Stimulated activated CD8-positive, alpha-beta memory T cell treated with anti-CD3 and anti-CD28 coated beads, Interleukin-4, amount 100 ng/mL, for 24 hours (primary cell): Measurements from ENCODE around the gene USF2.

Experiments
- DNase-seq: peaks from one replicate; pipeline ENCODE4 v3.0.0-alpha.2; 2020; ENCODE audit warnings: low read depth

Gene USF2

DNA sequence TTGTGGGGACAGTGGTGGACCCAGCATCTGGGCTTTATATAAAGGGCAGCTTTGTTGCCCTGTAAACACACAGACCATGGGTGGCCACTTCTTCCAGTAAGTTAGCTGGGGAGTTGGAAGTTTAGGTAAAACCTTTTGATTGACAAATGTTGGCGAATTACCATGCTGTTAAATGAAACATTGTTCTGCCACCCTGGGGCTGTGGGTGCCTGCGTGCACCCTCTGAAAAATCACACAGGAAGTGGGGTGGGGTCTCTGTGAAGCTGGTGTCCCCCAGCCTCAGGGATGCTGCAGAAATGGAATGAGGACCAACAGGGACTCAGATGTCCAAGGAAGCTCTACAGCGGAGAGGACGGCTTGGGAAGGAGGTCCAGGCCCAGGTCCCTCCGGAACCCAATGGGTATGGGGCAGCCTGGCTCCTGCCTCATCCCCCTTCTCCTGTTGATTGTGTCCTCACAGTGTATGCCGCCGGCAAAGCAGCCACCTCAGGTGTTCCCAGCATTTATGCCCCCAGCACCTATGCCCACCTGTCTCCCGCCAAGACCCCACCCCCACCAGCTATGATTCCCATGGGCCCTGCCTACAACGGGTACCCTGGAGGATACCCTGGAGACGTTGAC is 2.8 kb upstream of the USF2 start:
- no peak for DNase-seq

DNA sequence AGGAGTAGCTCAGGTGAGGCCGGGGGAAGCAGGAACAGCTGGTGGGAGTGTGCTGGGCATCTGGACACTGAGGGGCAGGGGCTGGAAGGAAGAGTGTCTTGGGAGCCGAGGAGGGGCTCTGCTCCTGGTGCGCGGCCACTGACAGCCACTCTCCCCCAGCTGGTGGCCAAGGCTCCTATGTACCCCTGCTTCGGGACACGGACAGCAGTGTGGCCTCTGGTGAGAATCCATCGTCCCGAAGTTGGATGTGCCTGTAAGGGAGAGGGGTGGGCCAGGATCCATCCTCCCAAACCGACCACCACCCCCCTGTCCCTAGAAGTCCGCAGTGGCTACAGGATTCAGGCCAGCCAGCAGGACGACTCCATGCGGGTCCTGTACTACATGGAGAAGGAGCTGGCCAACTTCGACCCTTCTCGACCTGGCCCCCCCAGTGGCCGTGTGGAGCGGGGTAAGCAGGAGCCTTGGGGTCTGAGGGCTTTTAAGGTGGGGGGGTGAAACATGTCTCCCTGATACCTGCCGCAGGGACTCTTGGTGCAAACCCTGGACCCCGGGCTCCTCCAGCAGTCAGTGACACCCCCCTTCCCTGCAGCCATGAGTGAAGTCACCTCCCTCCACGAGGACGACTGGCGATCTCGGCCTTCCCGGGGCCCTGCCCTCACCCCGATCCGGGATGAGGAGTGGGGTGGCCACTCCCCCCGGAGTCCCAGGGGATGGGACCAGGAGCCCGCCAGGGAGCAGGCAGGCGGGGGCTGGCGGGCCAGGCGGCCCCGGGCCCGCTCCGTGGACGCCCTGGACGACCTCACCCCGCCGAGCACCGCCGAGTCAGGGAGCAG is 2.0 kb upstream of the USF2 start:
- no peak for DNase-seq

DNA sequence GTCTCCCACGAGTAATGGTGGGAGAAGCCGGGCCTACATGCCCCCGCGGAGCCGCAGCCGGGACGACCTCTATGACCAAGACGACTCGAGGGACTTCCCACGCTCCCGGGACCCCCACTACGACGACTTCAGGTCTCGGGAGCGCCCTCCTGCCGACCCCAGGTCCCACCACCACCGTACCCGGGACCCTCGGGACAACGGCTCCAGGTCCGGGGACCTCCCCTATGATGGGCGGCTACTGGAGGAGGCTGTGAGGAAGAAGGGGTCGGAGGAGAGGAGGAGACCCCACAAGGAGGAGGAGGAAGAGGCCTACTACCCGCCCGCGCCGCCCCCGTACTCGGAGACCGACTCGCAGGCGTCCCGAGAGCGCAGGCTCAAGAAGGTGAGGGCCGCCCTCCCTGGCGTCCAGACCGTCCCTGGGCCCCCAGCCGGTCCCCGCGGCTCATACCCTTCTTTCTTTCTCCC is 1.4 kb upstream of the USF2 start:
- peak; percentile 31 for DNase-seq

DNA sequence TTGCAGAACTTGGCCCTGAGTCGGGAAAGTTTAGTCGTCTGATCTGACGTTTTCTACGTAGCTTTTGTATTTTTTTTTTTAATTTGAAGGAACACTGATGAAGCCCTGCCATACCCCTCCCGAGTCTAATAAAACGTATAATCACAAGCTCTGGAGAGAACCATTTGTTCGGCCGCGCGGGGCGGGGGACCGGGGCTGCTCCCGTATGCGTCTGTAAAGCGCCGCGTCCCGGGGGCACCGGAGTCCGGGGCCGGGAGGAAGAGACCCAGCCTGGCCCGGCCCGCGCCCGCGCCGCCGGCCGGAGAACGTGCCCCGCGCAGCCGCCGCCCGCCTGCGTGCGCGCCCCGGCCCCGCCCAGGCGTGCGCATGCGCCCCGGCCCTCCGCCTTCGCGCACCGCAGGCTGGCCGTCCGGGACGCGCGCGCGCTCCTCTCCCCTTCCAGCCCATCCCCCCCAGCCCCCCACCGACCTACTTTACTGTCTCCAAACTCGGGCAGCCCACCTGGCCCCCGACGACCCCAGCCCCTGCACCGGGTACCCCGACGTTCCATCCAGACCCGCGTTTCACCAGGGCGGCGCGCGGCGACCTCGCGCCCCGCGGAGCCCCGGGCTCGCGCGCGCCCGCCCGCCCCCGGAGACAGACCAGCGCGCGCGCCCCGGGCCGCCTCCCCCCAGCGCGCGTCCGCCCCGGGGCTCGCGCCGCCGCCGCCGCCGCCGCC is 785 bp upstream of the USF2 start:
- peak; percentile 65 for DNase-seq

DNA sequence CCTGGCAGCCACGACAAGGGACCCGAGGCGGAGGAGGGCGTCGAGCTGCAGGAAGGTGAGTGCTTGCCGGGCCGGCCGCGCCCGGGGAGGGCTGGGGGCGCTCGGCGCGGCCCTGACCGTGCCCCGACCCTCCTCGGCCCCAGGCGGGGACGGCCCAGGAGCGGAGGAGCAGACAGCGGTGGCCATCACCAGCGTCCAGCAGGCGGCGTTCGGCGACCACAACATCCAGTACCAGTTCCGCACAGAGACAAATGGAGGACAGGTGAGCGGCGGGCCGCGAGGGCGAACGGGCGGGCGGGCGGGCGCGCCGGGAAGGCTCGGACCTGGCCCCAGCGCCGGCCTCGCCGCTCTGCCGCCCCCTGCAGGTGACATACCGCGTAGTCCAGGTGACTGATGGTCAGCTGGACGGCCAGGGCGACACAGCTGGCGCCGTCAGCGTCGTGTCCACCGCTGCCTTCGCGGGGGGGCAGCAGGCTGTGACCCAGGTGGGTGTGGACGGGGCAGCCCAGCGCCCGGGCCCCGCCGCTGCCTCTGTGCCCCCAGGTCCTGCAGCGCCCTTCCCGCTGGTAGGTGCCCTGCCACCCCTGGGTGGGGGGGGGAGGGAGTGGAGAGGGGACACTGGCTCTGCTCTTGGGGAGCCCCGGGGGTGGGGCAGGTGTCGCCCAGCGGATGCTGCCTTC is 816 bp downstream of the USF2 start:
- DNase-seq: peak; percentile 56

DNA sequence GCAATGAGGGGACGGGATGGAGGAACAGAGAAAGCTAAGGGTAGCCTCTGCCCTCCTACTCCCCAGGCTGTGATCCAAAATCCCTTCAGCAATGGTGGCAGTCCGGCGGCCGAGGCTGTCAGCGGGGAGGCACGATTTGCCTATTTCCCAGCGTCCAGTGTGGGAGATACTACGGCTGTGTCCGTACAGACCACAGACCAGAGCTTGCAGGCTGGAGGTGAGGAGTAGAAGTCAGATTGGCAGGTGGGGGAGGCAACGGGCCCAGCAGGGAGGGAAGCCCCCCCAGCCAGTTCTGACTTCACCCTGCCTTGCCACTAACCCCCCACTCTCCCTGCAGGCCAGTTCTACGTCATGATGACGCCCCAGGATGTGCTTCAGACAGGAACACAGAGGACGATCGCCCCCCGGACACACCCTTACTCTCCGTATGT is 1.6 kb downstream of the USF2 start:
- DNase-seq: no peak

DNA sequence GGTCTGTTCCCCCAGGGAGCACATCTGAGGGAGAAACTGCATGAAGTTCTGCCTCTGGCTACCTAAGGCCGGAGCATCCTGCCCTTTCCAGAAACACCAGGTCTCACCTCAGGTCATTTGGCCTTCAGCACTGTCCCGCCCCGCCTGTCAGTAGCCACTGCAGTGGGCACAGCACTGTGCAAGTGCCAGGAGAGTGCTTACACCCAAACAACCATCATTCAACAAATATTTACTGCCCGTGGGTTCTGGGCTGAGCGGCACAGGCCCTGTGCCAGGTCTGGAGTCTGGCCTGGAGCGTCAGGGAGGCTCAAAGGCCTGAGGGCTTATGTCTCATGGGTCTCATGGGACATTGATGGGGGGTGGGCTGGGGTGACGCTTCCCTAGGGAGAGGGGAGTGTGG is 2.8 kb downstream of the USF2 start:
- no peak for DNase-seq

DNA sequence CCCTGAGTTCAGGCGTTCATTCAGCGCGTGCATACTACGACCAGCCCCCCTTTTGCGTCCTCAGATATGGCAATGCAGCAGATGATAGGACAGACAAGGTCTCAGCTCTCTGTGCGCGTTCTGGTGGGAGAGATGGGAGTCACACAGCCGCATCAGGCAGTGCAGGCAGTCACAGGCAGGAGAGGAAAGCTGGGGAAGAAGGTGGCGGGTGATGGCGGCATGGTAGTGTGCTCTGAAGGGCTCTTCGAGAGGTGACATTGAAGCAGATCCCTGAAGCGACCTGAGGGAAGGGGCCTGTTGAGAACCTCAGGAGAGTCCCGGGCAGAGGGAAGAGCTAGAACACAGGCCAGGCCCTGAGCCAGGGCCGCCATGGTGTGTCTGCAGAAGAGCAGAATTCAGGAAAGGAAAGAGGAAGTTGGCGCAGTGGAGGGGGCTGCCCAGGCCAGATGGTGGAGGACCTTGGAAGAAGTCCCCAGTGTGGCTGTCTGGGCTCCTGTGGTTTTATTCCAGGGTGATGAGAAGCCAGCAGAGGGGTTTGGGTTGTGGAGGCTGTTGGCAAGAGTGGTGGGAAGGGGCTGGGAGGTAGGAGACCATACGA is 3.5 kb downstream of the USF2 start:
- DNase-seq: no peak

DNA sequence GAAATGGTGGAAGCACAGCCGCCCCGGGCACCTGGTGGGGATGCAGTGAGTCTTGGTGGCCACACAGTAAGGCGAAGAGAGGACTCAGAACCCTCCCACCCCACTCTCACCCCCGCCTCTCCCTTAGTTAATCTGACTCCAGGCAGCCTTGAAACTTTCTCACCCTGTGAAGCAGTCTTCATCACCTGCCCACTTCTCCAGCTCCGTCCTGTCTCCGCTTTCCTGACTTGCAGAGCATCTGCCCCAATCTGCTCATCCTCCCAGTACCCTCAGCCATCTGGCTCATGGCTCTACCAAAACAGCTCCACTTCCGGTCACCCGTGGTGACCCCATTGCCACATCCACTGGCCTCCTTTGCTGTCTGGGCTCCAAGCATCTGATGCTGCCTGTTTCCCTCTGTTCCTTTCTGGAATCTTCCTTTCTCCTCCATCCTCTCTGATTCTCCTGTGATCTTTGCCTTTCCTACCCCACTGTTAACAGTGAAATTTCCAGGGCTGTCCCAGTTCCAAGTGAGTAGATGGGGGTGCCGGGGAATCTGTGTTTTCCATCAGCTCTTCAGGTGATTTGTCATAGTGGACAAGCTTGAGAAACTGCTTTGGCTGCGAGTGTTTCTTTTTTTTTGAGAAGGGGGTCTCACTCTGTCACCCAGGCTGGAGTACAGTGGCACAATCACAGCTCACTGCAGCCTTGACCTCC is 4.3 kb downstream of the USF2 start:
- no peak for DNase-seq

DNA sequence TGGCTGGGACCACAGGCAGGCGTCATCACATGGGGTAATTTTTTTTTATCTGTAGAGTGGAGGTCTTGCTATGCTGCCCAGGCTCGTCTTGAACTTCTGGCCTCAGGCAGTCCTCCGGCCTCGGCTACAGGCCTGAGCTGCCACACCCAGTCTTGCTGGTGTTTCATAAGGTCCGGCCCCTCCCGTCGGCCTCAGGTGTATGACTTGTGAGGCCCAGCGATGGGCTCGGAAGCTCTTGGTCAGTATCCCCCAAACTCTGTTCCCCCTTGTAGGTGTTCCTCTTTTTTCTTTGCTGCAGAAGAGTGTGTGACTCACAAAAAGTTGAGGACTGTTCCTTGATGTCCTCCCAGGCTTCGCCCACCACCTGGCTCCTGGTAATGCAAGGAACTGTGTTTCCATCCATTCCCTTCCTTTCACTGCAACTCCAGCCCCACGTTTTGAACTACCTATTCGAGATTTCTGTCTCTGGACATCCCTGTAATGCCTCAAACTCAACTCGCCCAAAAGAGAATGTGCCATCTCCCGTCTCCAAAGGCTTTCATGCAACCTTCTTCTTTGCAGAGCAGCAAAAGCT is 5.0 kb downstream of the USF2 start:
- no peak for DNase-seq

DNA sequence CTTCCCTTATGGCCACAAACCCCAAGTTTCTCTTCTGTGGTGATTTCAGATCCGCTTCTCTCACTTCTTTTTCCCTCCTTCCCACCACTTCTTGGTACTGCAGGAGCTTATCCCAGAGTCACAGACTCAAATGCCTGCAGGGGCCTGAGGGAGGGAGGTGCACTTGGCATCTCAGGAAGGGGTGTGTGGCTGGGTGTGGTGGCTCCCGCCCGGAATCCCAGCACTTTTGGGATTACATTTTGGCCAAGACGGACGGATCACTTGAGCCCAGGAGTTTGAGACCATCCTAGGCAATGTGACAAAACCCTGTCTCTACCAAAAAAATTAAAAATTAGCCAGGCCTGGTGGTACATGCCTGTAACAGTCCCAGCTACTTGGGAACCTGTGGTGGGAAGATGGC is 5.6 kb downstream of the USF2 start:
- DNase-seq: no peak

DNA sequence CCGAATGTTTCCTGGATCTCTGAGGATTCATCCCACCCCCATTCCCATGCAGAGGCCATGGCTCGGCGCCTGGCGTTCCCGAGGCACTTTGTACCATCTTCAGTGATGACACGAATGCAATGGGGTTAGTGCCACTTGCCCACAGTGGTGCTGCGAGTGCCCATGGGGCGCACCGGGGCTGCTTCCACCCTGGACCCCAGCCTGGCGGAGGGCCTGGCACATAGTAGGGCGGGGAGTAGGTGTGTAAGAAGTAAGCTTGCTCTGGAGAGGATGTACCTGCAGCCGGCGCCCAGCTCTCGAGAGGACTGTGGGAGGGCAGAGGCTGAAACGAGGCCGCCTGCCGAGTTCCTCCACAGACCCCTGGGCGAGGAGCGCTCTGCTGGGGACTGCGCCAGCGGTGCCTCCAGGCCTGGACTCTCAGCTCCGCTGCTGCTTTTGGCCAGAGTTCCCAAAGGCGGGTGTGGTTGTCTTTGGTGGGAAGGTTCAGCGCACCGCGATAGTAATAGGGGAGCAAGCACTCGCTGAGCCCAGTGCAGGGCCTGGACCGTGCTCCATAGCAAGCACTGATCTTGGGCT is 8.0 kb downstream of the USF2 start:
- DNase-seq: no peak

DNA sequence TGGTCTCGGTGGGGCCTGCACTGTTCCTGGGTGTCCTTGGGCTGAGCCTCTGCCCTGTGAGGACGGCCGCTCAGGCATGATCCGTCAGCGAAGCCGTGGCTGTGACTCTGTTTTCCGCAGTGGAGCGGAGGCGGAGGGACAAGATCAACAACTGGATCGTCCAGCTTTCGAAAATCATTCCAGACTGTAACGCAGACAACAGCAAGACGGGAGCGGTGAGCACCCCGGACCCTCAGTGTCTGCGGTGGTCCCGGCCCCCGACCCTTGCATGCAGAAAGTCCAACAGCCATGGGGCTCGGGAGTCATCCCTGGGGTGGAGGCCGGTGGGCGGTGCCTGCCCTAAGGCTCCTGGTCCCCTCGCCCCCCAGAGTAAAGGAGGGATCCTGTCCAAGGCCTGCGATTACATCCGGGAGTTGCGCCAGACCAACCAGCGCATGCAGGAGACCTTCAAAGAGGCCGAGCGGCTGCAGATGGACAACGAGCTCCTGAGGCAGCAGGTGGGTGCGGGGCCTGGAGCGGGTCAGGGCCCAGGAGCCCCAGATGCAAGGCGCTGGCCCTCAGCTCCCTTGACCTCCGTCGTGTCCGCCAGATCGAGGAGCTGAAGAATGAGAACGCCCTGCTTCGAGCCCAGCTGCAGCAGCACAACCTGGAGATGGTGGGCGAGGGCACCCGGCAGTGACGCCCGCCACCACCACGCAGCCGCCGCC is 10.0 kb downstream of the USF2 start:
- DNase-seq: no peak

DNA sequence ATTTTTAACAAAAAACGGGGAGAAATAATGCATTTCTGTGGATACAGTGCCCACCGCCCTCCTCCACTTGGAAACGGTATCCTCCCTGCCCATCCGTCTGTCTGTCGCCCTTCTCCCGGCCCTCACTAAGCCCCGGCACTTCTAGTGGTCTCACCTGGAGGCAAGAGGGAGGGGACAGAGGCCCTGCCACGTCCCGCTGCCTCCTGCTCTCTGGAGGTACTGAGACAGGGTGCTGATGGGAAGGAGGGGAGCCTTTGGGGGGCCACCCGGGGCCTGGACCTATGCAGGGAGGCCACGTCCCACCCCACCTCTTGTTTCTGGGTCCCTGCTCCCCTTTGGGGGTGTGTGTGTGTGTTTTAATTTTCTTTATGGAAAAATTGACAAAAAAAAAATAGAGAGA is 10.6 kb downstream of the USF2 start:
- DNase-seq: no peak

DNA sequence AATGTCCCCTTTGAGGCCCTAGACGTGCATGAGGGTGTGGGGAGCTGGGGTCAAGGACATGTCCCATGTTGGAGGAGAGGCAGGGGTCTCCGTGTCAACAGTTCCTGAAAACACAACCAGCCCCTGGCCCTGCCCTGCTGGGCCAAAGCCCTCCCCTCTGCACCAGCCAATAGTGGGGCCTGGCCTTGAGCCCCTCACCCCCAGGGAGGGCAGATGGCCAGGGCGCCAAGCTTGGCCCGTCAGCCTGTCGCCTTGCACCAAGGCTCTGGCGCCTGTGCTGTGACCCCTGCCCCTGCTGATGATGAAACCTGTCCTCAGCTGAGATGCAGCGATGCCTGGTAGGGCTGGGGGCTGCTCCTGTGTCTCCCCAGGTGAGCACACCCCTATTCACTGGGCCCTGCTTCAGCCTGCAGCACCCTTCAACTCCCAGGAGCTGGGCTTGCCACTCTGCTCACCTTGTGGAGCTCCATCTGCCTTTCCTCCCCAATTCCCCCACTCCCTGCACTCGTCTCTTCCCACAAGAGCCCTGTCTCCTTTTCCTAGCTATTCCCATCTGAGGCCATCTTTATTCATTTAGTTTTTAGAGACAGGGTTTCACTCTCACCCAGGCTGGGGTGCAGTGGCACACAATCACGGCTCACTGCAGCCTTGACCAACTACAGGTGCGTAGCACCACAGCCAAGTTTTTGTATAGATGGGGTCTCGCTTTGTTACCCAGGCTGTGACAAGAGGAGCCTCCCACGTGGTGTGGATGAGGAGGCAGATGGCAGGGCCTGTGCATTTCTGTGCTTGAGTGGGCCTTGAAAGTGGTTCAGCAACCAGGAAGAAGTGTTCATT is 11.4 kb downstream of the USF2 start:
- no peak for DNase-seq

DNA sequence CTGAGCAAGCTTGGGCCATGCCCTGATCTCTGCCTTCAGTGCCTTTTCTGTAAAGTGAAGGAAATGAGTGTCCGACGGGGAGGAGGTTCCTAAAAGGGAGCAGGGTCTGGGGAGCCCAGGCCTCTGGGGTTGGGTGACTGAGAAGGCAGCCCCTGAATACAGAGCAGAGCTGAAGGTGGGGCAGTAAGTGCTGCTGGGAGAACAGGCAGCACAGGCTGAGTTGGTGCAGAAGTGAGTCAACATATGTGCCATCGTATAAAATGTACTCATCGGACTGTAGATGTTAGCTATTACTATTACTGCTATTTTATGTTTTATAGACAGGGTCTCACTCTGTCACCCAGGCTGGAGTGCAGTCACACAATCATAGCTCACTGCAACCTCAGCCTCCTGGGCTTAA is 12.5 kb downstream of the USF2 start:
- DNase-seq: no peak

DNA sequence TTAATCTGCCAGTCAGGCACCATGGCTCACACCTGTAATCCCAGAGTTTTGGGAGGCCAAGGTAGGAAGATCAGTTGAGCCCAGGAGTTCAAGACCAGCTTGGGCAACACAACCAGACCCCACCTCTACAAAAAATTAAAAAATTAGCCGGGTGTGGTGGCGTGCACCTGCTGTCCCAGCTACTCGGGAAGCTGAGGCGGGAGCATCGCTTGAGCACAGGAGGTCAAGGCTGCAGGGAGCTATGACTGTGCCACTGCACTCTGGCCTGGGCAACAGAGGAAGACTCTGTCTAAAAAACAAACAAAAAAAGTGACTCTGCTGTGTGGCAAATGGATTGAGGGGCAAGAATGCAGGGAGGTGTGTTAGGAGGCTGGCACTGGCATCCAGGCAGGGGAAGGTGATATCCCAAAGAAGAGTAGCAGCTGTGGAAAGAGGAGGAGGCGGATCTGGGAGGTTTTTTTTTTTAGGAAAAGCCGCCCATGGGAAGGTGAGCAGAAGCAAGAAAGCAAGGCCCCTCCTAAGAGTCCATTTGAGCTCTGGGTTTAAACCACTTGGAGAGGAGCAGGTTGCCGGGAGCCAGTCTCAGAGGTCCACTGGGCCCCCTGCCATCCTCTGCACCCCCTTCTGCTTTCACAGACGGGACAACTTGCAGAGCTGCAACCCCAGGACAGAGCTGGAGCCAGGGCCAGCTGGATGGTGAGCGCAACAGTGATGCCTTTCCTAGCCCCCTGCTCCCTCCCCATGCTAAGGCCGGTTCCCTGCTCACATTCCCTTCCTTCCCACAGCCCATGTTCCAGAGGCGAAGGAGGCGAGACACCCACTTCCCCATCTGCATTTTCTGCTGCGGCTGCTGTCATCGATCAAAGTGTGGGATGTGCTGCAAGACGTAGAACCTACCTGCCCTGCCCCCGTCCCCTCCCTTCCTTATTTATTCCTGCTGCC is 15.7 kb downstream of the USF2 start:
- no peak for DNase-seq

DNA sequence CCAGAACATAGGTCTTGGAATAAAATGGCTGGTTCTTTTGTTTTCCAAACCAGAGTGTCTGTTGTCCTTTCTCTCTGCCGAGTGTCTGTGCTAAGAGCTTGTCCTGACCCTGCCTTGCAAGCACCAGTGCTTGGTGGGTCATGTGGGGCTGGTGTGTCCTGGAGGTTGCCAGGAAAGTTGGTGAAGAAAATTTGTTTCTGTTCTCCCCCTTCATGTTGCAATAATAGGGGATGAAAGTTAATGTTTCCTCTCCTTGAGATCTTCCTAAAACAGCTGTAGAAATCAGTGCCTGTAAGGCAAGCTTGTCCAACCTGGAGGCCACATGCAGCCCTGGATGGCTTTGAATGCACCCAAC is 16.3 kb downstream of the USF2 start:
- DNase-seq: no peak
